HG02763 (cell line): Measurements from ENCODE around the gene KCNH4.
"Not testable (repeated sequence)": the region's sequence is repeated elsewhere in the genome, so short reads cannot be mapped to it uniquely, and the experiment has no call there.

Experiments
- ATAC-seq: cut with Tn5 transposase; IDR thresholded peaks from one replicate; pipeline ENCODE4 v1.9.1; 2021; ENCODE audit warnings: mild to moderate bottlenecking, moderate library complexity; ENCODE audit not compliant: unreplicated experiment

Gene KCNH4

GRCh38 chr17:42140690-42141089 lies 40.3 kb downstream of the KCNH4 start:
- ATAC-seq = not testable (repeated sequence)

GRCh38 chr17:42138749-42139492 lies 42.0 kb downstream of the KCNH4 start:
- ATAC-seq = no peak

GRCh38 chr17:42136654-42137051 lies 44.3 kb downstream of the KCNH4 start:
- ATAC-seq = no peak

GRCh38 chr17:42135664-42136653 lies 45.0 kb downstream of the KCNH4 start:
- no peak for ATAC-seq

GRCh38 chr17:42135151-42135550 lies 45.8 kb downstream of the KCNH4 start:
- ATAC-seq = no peak

- ATAC-seq = no peak
Observed at GRCh38 chr17:42133461-42134041, 47.4 kb downstream of the KCNH4 start.

- no peak for ATAC-seq
Observed at GRCh38 chr17:42132941-42133340, 48.0 kb downstream of the KCNH4 start.

- no peak for ATAC-seq
Observed at GRCh38 chr17:42131981-42132432, 48.9 kb downstream of the KCNH4 start.

GRCh38 chr17:42131232-42131631 lies 49.7 kb downstream of the KCNH4 start:
- ATAC-seq = no peak

- no peak for ATAC-seq
Observed at GRCh38 chr17:42130310-42130936, 50.5 kb downstream of the KCNH4 start.

GRCh38 chr17:42129109-42129837 lies 51.7 kb downstream of the KCNH4 start:
- no peak for ATAC-seq

- ATAC-seq = no peak
Observed at GRCh38 chr17:42127414-42127813, 53.5 kb downstream of the KCNH4 start.

- no peak for ATAC-seq
Observed at GRCh38 chr17:42126836-42127235, 54.1 kb downstream of the KCNH4 start.

GRCh38 chr17:42125565-42125964 lies 55.4 kb downstream of the KCNH4 start:
- ATAC-seq = no peak

GRCh38 chr17:42124256-42124655 lies 56.7 kb downstream of the KCNH4 start:
- ATAC-seq = no peak

GRCh38 chr17:42122371-42123303 lies 58.3 kb downstream of the KCNH4 start, which contains the start of gene HSPB9:
TSS of gene HSPB9 (plus strand) at chr17:42122804. CDS start at chr17:42122851, 47 bp downstream.
- ATAC-seq = no peak

- ATAC-seq = peak; percentile 70
Observed at GRCh38 chr17:42120770-42121769, 59.9 kb downstream of the KCNH4 start, which contains the start of gene KAT2A. TSS of gene KAT2A (minus strand) at chr17:42121367. CDS start at chr17:42121304, 63 bp downstream.
